ENCODE results near the gene PLCH1.

- TF ChIP-seq CTCF (IDR thresholded peaks at IDR 0.05; ENCODE audit: low read depth, low read length, missing input control) (no peak), FOXA1 (IDR thresholded peaks at IDR 0.05) (no peak), GABPA (IDR thresholded peaks at IDR 0.05 in 1 of 2, conservative IDR thresholded peaks at IDR 0.05 in 1 of 2) (no peak), YY1 (IDR thresholded peaks at IDR 0.05) (no peak), EGR1 (IDR thresholded peaks at IDR 0.05; ENCODE audit: low read depth in 2 of 2) (no peak), RXRA (IDR thresholded peaks at IDR 0.05) (no peak), SP1 (IDR thresholded peaks at IDR 0.05) (no peak), TAF1 (conservative IDR thresholded peaks at IDR 0.05) (no peak), JUND (IDR thresholded peaks at IDR 0.05) (no peak)
- TF ChIP-seq, protein P1, sequence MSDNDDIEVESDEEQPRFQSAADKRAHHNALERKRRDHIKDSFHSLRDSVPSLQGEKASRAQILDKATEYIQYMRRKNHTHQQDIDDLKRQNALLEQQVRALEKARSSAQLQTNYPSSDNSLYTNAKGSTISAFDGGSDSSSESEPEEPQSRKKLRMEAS (IDR thresholded peaks at IDR 0.05) = no peak
- TF ChIP-seq, protein P2, sequence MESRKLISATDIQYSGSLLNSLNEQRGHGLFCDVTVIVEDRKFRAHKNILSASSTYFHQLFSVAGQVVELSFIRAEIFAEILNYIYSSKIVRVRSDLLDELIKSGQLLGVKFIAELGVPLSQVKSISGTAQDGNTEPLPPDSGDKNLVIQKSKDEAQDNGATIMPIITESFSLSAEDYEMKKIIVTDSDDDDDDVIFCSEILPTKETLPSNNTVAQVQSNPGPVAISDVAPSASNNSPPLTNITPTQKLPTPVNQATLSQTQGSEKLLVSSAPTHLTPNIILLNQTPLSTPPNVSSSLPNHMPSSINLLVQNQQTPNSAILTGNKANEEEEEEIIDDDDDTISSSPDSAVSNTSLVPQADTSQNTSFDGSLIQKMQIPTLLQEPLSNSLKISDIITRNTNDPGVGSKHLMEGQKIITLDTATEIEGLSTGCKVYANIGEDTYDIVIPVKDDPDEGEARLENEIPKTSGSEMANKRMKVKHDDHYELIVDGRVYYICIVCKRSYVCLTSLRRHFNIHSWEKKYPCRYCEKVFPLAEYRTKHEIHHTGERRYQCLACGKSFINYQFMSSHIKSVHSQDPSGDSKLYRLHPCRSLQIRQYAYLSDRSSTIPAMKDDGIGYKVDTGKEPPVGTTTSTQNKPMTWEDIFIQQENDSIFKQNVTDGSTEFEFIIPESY (IDR thresholded peaks at IDR 0.05) = no peak
- TF ChIP-seq, protein P3, sequence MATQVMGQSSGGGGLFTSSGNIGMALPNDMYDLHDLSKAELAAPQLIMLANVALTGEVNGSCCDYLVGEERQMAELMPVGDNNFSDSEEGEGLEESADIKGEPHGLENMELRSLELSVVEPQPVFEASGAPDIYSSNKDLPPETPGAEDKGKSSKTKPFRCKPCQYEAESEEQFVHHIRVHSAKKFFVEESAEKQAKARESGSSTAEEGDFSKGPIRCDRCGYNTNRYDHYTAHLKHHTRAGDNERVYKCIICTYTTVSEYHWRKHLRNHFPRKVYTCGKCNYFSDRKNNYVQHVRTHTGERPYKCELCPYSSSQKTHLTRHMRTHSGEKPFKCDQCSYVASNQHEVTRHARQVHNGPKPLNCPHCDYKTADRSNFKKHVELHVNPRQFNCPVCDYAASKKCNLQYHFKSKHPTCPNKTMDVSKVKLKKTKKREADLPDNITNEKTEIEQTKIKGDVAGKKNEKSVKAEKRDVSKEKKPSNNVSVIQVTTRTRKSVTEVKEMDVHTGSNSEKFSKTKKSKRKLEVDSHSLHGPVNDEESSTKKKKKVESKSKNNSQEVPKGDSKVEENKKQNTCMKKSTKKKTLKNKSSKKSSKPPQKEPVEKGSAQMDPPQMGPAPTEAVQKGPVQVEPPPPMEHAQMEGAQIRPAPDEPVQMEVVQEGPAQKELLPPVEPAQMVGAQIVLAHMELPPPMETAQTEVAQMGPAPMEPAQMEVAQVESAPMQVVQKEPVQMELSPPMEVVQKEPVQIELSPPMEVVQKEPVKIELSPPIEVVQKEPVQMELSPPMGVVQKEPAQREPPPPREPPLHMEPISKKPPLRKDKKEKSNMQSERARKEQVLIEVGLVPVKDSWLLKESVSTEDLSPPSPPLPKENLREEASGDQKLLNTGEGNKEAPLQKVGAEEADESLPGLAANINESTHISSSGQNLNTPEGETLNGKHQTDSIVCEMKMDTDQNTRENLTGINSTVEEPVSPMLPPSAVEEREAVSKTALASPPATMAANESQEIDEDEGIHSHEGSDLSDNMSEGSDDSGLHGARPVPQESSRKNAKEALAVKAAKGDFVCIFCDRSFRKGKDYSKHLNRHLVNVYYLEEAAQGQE (IDR thresholded peaks at IDR 0.05) = no peak
- TF ChIP-seq, protein P4, sequence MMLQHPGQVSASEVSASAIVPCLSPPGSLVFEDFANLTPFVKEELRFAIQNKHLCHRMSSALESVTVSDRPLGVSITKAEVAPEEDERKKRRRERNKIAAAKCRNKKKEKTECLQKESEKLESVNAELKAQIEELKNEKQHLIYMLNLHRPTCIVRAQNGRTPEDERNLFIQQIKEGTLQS (IDR thresholded peaks at IDR 0.05) = no peak
These were observed 125.6 kb downstream of the PLCH1 start for GRCh38 chr3:155619118-155619915.
